PC-3 (cell line): ENCODE results near the gene PTGR2. TPM values are rescaled to one million over a fixed set of nuclear protein-coding genes. Genes with fewer than 3 reads are reported as not detected.
A peak's percentile ranks its signal among the peaks of the same experiment; 100 is the strongest.

Experiments used
- ATAC-seq: fragments of 200-7000 bp; cut with Tn5 transposase; 2 replicates; pipeline ENCODE4 v1.9.1; 2020; ENCODE audit warnings: mild to moderate bottlenecking, moderate library complexity
- BruUV-seq: library from RNA; stranded (reverse); fragments of 400-500 nt; replicated peaks from 2 replicates; lab custom pipeline; 2021; lab: Mats Ljungman, UMichigan
- CTCF ChIA-PET: fragments of 300-600 bp; sonication (Branson Sonifier 250); formaldehyde crosslinking; loops from one replicate; lab custom pipeline; 2022; ENCODE audit warnings: antibody characterized with exemption; lab: Charles Lee
- POLR2A ChIA-PET: fragments of 300-600 bp; sonication (Branson Sonifier 250); formaldehyde crosslinking; loops from one replicate; lab custom pipeline; 2022; ENCODE audit warnings: antibody characterized with exemption; ENCODE audit not compliant: unreplicated experiment; lab: Charles Lee
- DNase-seq: peaks from one replicate; pipeline ENCODE4 v3.0.0-alpha.2; 2015
- H2AFZ ChIP-seq: fragments of 300-600 bp; sonication (generic); 2 replicates; pipeline ENCODE4 v1.6.0; 2016; ENCODE audit warnings: antibody characterized with exemption, low read length
- H3F3A ChIP-seq: fragments of 300-600 bp; sonication (generic); one replicate; pipeline ENCODE4 v1.6.0; 2017; ENCODE audit warnings: antibody characterized with exemption, low read length, control low read depth, mild to moderate bottlenecking; ENCODE audit not compliant: unreplicated experiment
- H3K27ac ChIP-seq: fragments of 300-600 bp; sonication (generic); 2 replicates; pipeline ENCODE4 v1.5.1; 2016; ENCODE audit warnings: mild to moderate bottlenecking, low read length
- H3K27me3 ChIP-seq: fragments of 300-600 bp; sonication (generic); 2 replicates; pipeline ENCODE4 v1.6.1; 2016; ENCODE audit warnings: low read length, mixed read lengths
- H3K36me3 ChIP-seq: fragments of 300-600 bp; sonication (generic); 2 replicates; pipeline ENCODE4 v1.6.1; 2016; ENCODE audit warnings: low read depth, mixed run types, low read length, mixed read lengths
- H3K4me1 ChIP-seq: fragments of 300-600 bp; sonication (generic); 2 replicates; pipeline ENCODE4 v1.5.1; 2016; ENCODE audit warnings: low read length; ENCODE audit not compliant: insufficient read depth
- H3K4me2 ChIP-seq: fragments of 300-600 bp; sonication (generic); 2 replicates; pipeline ENCODE4 v1.6.0; 2016; ENCODE audit warnings: low read length
- H3K4me3 ChIP-seq: fragments of 300-600 bp; sonication (generic); 2 replicates; pipeline ENCODE4 v1.5.1; 2016; ENCODE audit warnings: mild to moderate bottlenecking, low read length, mixed read lengths
- H3K79me2 ChIP-seq: fragments of 300-600 bp; sonication (generic); 2 replicates; pipeline ENCODE4 v1.6.1; 2017; ENCODE audit warnings: low read length, mixed read lengths
- H3K9ac ChIP-seq: fragments of 300-600 bp; sonication (generic); 2 replicates; pipeline ENCODE4 v1.6.0; 2016; ENCODE audit warnings: mild to moderate bottlenecking, low read length
- H3K9me2 ChIP-seq: fragments of 300-600 bp; sonication (generic); replicated peaks from 2 replicates; pipeline ENCODE4 v1.6.1; 2016; ENCODE audit warnings: mixed run types, low read length, mixed read lengths
- H3K9me3 ChIP-seq: fragments of 300-600 bp; sonication (generic); 2 replicates; pipeline ENCODE4 v1.6.1; 2016; ENCODE audit warnings: low read length, mixed read lengths
- H4K20me1 ChIP-seq: fragments of 300-600 bp; sonication (generic); 2 replicates; pipeline ENCODE4 v1.6.1; 2016; ENCODE audit warnings: low read length, mixed read lengths
- EZH2 ChIP-seq: fragments of 300-600 bp; sonication (generic); IDR thresholded peaks from one replicate; pipeline ENCODE4 v1.6.1; 2017; ENCODE audit warnings: antibody characterized with exemption, mild to moderate bottlenecking, low read length; ENCODE audit not compliant: unreplicated experiment
- EZH2phosphoT487 ChIP-seq: fragments of 300-600 bp; sonication (generic); IDR thresholded peaks from 2 replicates; pipeline ENCODE4 v1.6.1; 2018; ENCODE audit warnings: mild to moderate bottlenecking, antibody characterized with exemption, low read length, borderline replicate concordance
- intact Hi-C: fragments of 100-400 bp; cut with micrococcal nuclease; formaldehyde crosslinking; loops from 2 replicates; pipeline ENCODE4 v1.9.0; 2023
- total RNA-seq: library from RNA; depleted of rRNA; stranded (reverse); fragments of >200 nt; gene quantifications from 2 replicates; pipeline ENCODE4 v1.2.3, GENCODE V29; 2014
- TF ChIP-seq, protein P1 (sequence below): fragments of 300-600 bp; sonication (generic); conservative IDR thresholded peaks from 2 replicates; pipeline ENCODE4 v1.5.1; 2017; ENCODE audit warnings: antibody characterized with exemption, low read depth, mild to moderate bottlenecking, low read length

The PTGR2 gene
- total RNA-seq, 1 experiment from 2014 or later = 6.2 TPM

DNA sequence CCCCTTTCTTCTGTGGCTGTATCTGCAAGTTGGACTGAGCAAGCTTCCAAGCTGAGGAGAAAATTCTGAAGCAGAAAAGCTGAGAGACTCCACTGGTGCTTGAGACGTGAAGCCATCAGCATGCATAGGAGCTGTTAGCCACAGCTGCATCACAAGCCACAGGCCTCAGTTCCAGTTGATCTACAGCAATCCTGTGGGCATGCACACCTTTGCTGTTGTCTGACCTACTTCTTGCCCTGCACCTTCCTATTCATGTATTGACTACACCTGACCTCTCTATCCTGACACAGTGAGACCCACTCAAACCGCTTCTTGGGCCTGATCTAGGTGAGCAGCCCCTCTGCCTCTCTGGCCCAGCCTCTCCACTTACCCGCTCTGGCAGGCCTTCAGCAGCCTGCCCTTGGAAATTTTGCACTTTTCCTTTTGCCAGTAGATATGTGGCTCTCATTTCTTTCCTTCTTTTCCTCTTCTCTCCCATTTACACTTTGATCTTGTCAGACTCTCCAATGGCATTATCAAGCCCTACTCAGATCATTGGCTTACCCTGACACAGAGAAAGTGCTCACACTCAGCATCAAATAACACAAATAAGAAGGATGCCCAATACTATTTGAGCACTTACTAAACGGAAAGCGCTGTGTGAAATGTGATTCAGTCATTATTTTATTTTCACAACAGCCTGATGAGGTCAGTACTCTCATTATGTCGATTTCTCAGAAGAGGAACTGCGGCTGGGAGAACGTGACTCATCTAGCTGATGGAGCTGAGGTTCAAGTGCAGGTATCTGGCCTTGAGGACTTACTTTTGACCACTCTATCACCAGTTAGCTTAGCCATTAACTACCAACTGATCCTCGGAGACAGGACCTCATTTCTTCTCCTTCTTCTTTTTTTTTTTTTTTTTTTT, 21.9 kb upstream of the PTGR2 start:
- Histone ChIP-seq H3K27me3 (no peaks in the 10 kb centered on the region), H3K9me3 (no peaks in the 10 kb centered on the region), H4K20me1 (no peaks in the 10 kb centered on the region), H3K79me2 (no peaks in the 10 kb centered on the region), H3K4me3 (no peak overlapping the region), H3K9me2 (no peaks in the 10 kb centered on the region), H3K9ac (no peak overlapping the region), H3K36me3 (no peaks in the 10 kb centered on the region), H3K4me2 (peak overlapping the region; percentile 19; the same call in 1 of the 2 replicates), H3K27ac (no peak overlapping the region), H3F3A (no peaks in the 10 kb centered on the region), H2AFZ (no peak overlapping the region), H3K4me1 (peaks cover 21% of the 10 kb centered on the region)
- TF ChIP-seq EZH2 (no peak), EZH2phosphoT487 (no peak)
- TF ChIP-seq, protein P1, sequence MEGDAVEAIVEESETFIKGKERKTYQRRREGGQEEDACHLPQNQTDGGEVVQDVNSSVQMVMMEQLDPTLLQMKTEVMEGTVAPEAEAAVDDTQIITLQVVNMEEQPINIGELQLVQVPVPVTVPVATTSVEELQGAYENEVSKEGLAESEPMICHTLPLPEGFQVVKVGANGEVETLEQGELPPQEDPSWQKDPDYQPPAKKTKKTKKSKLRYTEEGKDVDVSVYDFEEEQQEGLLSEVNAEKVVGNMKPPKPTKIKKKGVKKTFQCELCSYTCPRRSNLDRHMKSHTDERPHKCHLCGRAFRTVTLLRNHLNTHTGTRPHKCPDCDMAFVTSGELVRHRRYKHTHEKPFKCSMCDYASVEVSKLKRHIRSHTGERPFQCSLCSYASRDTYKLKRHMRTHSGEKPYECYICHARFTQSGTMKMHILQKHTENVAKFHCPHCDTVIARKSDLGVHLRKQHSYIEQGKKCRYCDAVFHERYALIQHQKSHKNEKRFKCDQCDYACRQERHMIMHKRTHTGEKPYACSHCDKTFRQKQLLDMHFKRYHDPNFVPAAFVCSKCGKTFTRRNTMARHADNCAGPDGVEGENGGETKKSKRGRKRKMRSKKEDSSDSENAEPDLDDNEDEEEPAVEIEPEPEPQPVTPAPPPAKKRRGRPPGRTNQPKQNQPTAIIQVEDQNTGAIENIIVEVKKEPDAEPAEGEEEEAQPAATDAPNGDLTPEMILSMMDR = no peak
- DNase-seq (peak; percentile 65), ATAC-seq (peak; percentile 34)
- ChIA-PET CTCF (interaction anchor here (0.7 to 1.0 kb wide), 2 partner anchors 21 to 102 kb away, joined by 3 read pairs; no protein-coding TSS in a partner anchor), POLR2A (interaction anchor here (0.5 to 0.7 kb wide), 2 partner anchors 39 to 111 kb away, joined by 4 read pairs; no protein-coding TSS in a partner anchor)
- no TSS peak for BruUV-seq
- intact Hi-C loops = loop anchor here (5.0 kb wide), 1 partner anchor 208 kb away; no protein-coding TSS in a partner anchor

- no peaks in the 10 kb centered on the region for H4K20me1 ChIP-seq
- no peak overlapping the region for H2AFZ ChIP-seq
- no peak overlapping the region for H3K4me3 ChIP-seq
- TF ChIP-seq, protein P1 = no peak
- TF ChIP-seq EZH2phosphoT487 = no peak
- no peak for TF ChIP-seq EZH2
- ATAC-seq (no peak), DNase-seq (peak; percentile 50)
- H3K4me2 ChIP-seq = no peak overlapping the region
- no peak overlapping the region for H3K9ac ChIP-seq
- H3K36me3 ChIP-seq = no peaks in the 10 kb centered on the region
- H3F3A ChIP-seq = no peaks in the 10 kb centered on the region
- POLR2A ChIA-PET = no interaction called here
- no peak overlapping the region for H3K27ac ChIP-seq
- peaks cover 13% of the 10 kb centered on the region; the same call in 1 of the 2 replicates for H3K4me1 ChIP-seq
- no peaks in the 10 kb centered on the region for H3K9me3 ChIP-seq
- BruUV-seq = no TSS peak
- no peaks in the 10 kb centered on the region for H3K79me2 ChIP-seq
- intact Hi-C loops = no loop called here
- H3K9me2 ChIP-seq = no peaks in the 10 kb centered on the region
- H3K27me3 ChIP-seq = no peaks in the 10 kb centered on the region
- CTCF ChIA-PET = no interaction called here
Measured at GRCh38 chr14:73833034-73833433, 18.6 kb upstream of the PTGR2 start.
